ENCODE measurements around the gene SLC37A4.

- TF ChIP-seq, protein P1, sequence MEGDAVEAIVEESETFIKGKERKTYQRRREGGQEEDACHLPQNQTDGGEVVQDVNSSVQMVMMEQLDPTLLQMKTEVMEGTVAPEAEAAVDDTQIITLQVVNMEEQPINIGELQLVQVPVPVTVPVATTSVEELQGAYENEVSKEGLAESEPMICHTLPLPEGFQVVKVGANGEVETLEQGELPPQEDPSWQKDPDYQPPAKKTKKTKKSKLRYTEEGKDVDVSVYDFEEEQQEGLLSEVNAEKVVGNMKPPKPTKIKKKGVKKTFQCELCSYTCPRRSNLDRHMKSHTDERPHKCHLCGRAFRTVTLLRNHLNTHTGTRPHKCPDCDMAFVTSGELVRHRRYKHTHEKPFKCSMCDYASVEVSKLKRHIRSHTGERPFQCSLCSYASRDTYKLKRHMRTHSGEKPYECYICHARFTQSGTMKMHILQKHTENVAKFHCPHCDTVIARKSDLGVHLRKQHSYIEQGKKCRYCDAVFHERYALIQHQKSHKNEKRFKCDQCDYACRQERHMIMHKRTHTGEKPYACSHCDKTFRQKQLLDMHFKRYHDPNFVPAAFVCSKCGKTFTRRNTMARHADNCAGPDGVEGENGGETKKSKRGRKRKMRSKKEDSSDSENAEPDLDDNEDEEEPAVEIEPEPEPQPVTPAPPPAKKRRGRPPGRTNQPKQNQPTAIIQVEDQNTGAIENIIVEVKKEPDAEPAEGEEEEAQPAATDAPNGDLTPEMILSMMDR (IDR thresholded peaks at IDR 0.05) = no peak
- no peak for TF ChIP-seq POLR2A (IDR thresholded peaks at IDR 0.05)
These were observed 5.6 kb downstream of the SLC37A4 start for GRCh38 chr11:119025099-119025473.

All from thyroid gland (tissue), 4 donors.